ENCODE results near the gene BTBD9.

Gene BTBD9

DNA sequence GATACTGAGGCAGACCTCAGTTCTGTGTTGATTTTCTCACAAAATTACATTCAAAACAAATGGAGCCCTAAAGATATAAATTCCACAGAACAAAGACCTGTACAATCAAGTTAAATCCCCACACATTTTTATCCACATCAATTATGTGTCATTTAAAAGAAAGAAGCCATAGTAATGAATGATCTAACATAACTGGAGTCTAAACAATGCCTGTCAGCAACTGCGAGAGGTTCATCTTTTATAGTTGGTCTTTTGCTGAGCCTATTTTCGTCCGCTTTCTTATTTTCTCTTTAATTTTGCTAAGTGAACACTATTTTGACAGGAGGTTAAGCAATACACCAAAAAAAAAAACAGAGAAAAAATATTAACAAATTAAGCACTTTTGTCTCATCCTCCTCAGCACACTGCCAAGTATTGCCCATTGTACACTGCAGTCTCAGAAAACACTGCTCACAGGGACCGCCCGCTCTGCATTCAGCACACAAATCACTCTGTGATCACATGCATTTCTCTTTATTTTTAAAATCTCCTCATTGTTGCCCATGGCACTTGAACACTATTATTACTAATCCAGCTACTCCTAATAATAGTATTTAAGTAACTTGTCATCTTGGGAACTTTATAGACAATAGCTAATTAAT, 140.8 kb downstream of the BTBD9 start:
- DNase-seq (no peak), ATAC-seq (no peak)
- Mint-ChIP-seq H3K4me1 (peaks cover 17% of the 10 kb centered on the region), H3K27ac (peak overlapping the region in 1 of 2 donors; percentile 49), H3K9me3 (no peaks in the 10 kb centered on the region), H3K27me3 (no peaks in the 10 kb centered on the region), H3K4me3 (no peak overlapping the region)

DNA sequence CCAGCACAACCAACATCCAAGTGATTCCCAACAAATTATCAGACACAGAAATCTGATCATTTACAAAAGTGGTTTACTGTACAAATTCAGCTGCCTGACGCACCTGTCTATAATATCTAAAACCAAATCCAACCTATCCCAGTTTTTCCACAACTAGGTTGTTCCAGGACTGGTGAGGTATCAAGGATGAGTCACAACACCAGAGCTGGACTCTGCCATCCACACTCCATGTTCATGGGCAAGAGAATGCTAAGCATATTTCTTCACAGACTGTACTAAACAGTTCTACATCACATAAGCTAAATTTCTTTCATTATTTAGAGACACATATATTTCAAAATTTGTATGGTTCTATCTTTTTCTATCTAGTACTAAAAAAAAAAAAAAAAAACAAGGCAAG, 141.6 kb downstream of the BTBD9 start:
- no peaks in the 10 kb centered on the region for H3K9me3 Mint-ChIP-seq
- ATAC-seq, result no peak
- no peak overlapping the region for H3K4me3 Mint-ChIP-seq
- no peaks in the 10 kb centered on the region for H3K27me3 Mint-ChIP-seq
- H3K4me1 Mint-ChIP-seq, result peaks cover 17% of the 10 kb centered on the region
- no peak overlapping the region for H3K27ac Mint-ChIP-seq
- DNase-seq, result no peak

DNA sequence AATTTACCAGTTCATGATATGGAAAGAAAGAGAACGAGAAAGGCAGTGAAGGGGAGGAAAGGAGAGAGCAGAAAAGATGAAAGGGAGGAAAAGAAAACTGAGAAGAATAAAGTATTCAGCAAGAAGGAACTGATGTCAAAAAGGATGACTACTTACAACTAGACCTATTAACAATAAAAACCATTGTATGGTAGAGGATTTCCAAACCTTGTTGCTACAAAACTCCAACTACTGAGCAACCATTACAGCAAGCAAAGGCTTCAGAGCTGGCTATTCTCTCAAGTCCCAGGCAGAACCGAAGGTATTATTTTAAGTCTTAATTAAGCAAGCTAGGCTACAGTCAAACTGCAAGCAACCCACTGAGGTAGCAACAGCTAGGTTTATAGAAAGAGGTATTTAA, 142.2 kb downstream of the BTBD9 start:
- ATAC-seq, result no peak
- H3K4me3 Mint-ChIP-seq, result no peak overlapping the region
- H3K9me3 Mint-ChIP-seq, result no peaks in the 10 kb centered on the region
- H3K27me3 Mint-ChIP-seq, result no peaks in the 10 kb centered on the region
- peak overlapping the region in 1 of 2 donors; percentile 3 for H3K27ac Mint-ChIP-seq
- DNase-seq, result no peak
- peaks cover 17% of the 10 kb centered on the region for H3K4me1 Mint-ChIP-seq

DNA sequence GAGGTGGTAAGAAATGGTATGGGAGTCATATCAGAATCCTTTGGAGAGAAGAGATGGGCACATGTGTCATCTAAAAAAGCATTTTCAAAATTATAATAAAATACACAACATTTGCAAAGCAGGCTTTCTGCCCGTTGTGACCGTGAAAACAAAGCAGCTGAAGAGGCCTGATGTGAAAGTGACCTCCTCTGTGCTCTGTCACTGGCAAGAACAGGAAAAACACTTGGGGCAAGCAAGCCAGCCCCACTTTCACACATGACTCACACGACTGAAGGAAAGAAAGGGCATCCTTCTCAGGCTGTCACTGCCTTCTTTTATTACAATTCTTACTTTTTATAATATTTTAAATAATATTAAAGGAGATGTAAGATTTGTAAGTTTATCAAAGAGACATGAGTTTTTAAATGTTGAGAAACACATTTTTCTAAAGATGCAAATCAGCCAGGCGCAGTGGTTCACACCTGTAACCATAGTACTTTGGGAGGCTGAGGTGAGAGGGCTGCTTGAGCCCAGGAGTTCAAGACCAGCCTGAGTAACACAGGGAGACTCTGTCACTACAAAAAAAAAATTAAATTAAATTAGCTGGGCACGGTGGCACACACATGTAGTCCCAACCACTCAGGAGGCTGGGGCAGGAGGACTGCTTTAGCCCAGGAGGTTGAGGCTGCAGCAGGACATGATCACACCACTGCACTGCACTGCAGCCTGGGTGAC, 143.7 kb downstream of the BTBD9 start:
- no peaks in the 10 kb centered on the region for H3K9me3 Mint-ChIP-seq
- DNase-seq (no peak), ATAC-seq (peak; percentile 78)
- H3K4me3 Mint-ChIP-seq, result no peak overlapping the region
- peak overlapping the region in 1 of 2 donors; percentile 59 for H3K27ac Mint-ChIP-seq
- H3K27me3 Mint-ChIP-seq, result no peaks in the 10 kb centered on the region
- peaks cover 18% of the 10 kb centered on the region for H3K4me1 Mint-ChIP-seq

DNA sequence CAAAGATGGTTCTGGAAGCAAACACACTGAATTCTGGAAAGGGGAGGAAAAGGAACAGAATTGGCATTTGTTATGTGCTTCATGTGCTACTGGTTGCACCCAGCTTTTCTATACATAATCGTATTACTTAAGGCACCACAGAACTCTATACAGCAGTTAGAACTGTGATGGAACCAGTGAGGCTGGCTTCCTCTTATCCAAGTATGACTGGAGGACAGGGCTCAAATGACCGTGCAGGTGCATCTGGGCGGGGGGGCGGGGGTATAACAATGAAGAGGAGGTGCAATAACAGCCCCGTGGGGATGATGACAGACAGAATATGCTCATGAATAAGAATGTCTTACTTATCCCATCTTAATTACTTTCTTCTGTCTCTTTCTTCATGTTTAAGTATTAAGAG, 144.2 kb downstream of the BTBD9 start:
- DNase-seq, result no peak
- H3K4me1 Mint-ChIP-seq, result peaks cover 23% of the 10 kb centered on the region
- H3K27me3 Mint-ChIP-seq, result no peaks in the 10 kb centered on the region
- ATAC-seq, result peak; percentile 74
- H3K4me3 Mint-ChIP-seq, result no peak overlapping the region
- H3K27ac Mint-ChIP-seq, result no peak overlapping the region
- H3K9me3 Mint-ChIP-seq, result no peaks in the 10 kb centered on the region

DNA sequence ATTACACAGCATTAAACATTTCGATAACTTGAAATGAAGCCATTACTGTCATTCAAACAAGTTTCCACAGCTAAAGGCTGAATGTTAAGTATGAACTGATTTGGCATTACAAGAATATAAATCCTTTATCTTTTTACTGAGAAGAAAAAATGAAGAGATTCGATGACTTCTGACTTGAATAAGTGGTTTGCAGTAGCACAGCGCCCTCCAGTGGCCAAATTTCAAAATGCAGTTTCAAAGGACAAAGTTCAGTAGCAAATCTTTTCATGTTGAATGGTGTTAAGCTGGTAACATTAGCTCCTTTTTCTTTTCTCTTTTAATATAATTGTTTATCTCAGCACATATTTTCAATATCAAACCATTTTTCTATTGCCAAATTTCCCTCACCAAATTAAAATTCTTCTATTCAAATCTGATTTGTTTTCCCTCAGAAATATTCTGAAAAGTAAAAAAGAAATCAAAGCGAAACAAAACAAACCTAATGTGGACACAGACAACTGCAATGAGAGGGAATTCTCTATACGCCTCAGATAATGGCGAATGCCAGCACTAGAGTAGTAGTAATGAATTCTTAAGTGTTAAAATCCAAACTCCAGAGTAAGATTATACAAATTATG, 145.7 kb downstream of the BTBD9 start:
- H3K4me3 Mint-ChIP-seq, result no peak overlapping the region
- peaks cover 27% of the 10 kb centered on the region for H3K4me1 Mint-ChIP-seq
- no peak overlapping the region for H3K27ac Mint-ChIP-seq
- H3K27me3 Mint-ChIP-seq, result no peaks in the 10 kb centered on the region
- H3K9me3 Mint-ChIP-seq, result no peaks in the 10 kb centered on the region
- peak; percentile 69 to 71 for DNase-seq
- ATAC-seq, result no peak

DNA sequence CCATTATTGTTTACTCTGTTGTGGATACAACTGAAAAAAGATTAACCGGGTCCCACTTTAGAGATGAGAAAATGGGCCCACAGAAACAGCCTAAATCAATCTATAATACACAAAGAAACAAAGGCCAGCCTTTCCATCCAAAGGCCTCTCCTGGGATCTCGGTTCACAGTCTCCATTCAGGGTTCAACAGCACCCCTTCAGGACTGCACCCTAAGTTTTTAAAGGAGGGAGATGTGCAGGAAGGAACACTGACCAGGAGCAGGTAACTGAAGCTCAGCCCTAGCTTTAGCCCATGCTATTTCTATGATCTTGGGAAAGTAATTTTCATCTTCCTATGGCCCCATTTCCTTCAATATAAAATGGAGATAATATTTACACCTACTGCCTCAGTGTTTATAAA, 147.7 kb downstream of the BTBD9 start:
- H3K9me3 Mint-ChIP-seq, result no peaks in the 10 kb centered on the region
- DNase-seq (no peak), ATAC-seq (no peak)
- H3K27ac Mint-ChIP-seq, result no peak overlapping the region
- no peak overlapping the region for H3K4me3 Mint-ChIP-seq
- peaks cover 27% of the 10 kb centered on the region for H3K4me1 Mint-ChIP-seq
- no peaks in the 10 kb centered on the region for H3K27me3 Mint-ChIP-seq

DNA sequence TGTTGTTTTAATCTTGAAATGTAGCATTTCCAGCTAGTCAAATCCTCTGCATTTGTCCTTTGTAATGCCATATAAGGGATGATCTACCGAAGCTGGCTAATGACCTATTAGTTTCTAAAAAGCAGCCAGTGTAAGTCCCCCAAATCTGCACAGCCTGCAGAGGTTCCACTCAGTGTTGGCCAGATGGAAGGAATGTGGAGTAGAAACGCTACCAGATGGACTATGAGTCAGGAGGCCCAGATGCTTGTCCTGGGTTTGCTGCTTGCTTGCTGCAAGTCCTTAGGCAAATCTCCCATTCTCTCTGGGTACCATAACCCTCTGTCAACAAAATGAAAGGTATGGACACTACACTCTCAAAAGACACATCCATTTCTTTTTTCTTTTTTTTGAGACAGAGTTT, 149.8 kb downstream of the BTBD9 start:
- Mint-ChIP-seq H3K4me1 (peaks cover 9% of the 10 kb centered on the region), H3K27ac (no peak overlapping the region), H3K27me3 (no peaks in the 10 kb centered on the region), H3K4me3 (no peak overlapping the region), H3K9me3 (no peaks in the 10 kb centered on the region)
- ATAC-seq, result no peak
- no peak for DNase-seq

DNA sequence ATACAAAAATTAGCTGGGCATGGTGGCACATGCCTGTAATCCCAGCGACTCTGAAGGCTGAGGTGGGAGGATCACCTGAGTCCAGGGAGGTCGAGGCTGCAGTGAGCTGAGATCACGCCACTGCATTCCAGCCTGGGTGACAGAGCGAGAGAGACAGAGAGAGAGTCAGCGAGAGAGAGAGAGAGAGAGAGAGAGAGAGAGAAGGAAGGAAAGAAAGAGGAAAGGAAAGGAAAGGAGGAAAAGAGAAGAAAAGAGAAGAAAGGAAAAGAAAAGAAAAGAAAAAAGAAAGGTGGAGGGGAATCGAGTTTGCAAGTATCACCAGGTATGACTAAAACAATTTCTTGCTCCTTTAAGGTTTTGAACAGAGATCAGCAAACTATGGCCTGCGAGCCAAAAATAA, 152.3 kb downstream of the BTBD9 start:
- H3K9me3 Mint-ChIP-seq, result no peaks in the 10 kb centered on the region
- no peak for ATAC-seq

DNA sequence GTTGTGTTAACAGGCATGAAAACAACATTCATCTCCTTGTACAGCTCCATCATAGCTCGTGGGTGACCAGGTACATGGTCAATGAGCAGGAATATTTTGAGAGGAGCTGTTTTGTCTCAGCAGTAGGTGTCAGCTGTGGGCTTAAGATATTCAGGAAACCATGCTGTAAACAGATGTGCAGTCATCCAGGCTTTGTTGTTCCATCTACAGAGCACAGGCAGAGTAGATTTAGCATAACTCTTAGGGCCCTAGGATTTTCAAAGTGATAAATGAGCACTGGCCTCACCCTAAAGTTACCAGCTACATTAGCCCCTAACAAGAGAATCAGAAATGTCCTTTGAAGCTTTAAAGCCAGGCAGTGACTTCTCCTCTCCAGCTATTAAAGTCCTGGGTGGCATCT, 154.2 kb downstream of the BTBD9 start:
- no peak for DNase-seq
- H3K27me3 Mint-ChIP-seq, result no peaks in the 10 kb centered on the region
- H3K4me1 Mint-ChIP-seq, result peaks cover 3% of the 10 kb centered on the region
- no peak for ATAC-seq
- no peak overlapping the region for H3K27ac Mint-ChIP-seq
- H3K9me3 Mint-ChIP-seq, result no peaks in the 10 kb centered on the region
- H3K4me3 Mint-ChIP-seq, result no peak overlapping the region

More for the DNA sequence above, 152.3 kb downstream of the BTBD9 start:
- DNase-seq, result no peak
- Mint-ChIP-seq H3K4me3 (no peak overlapping the region), H3K27me3 (no peaks in the 10 kb centered on the region), H3K27ac (no peak overlapping the region), H3K4me1 (peaks cover 9% of the 10 kb centered on the region)

DNA sequence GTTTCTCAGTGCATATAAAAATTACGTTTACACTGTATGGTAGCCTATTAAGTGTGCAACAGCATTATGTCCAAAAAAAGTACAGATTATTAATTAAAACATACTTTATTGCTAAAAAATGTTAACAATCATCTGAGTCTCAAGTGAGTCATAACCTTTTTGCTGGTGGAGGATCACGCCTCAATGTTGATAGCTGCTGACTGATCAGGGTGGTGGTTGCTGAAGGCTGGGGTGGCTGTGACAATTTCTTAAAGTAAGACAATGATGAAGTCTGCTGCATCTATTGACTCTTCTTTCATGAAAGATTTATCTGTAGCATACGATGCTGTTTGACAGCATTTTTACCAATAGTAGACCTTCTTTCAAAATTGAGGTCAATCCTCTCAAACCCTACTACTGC, 155.1 kb downstream of the BTBD9 start:
- H3K4me3 Mint-ChIP-seq, result no peak overlapping the region
- DNase-seq (no peak), ATAC-seq (no peak)
- H3K4me1 Mint-ChIP-seq, result no peaks in the 10 kb centered on the region
- H3K27me3 Mint-ChIP-seq, result no peaks in the 10 kb centered on the region
- H3K27ac Mint-ChIP-seq, result no peak overlapping the region
- H3K9me3 Mint-ChIP-seq, result no peaks in the 10 kb centered on the region

DNA sequence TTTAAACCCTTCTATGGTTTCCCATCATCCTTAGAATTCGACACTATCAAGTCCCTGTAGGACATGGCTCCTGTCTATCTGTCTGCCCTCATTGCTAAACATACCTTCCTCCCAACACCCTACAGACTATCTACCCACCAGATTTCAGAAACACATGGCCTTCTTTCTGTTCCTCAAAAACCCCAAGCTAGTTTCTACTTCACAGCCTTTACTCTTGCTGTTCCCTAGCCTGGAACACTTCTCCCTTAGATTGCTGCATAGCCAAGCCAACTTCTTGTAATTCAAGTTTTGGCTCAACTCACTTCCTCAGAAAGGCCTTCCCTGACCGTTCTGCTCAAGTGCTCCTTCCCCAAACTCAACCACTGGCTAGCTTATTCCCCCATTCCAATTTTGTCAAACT, 156.2 kb downstream of the BTBD9 start:
- H3K27me3 Mint-ChIP-seq, result no peaks in the 10 kb centered on the region
- H3K9me3 Mint-ChIP-seq, result no peaks in the 10 kb centered on the region
- no peaks in the 10 kb centered on the region for H3K4me1 Mint-ChIP-seq
- H3K27ac Mint-ChIP-seq, result no peak overlapping the region
- ATAC-seq (no peak), DNase-seq (no peak)
- H3K4me3 Mint-ChIP-seq, result no peak overlapping the region

DNA sequence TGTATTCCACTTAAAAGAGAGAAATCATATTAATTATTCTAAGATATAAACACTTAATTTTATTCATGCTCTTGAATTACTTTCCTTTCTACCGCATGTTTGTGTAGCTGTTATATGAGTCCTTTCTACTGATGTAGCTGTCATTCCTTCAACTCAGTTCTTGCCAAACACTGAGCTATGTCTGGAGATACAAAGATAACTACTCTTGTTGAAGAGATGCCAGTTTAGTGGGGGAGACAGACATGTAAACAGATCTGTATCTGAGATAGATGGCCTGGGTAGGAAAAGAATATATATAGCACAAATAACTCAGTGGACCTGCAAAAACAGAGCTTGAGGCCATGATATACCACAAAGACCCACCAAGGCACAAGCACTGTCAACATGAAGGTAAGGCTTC, 157.3 kb downstream of the BTBD9 start:
- ATAC-seq (no peak), DNase-seq (no peak)
- no peak overlapping the region for H3K4me3 Mint-ChIP-seq
- H3K27ac Mint-ChIP-seq, result no peak overlapping the region
- no peaks in the 10 kb centered on the region for H3K9me3 Mint-ChIP-seq
- H3K27me3 Mint-ChIP-seq, result no peaks in the 10 kb centered on the region
- no peaks in the 10 kb centered on the region for H3K4me1 Mint-ChIP-seq

DNA sequence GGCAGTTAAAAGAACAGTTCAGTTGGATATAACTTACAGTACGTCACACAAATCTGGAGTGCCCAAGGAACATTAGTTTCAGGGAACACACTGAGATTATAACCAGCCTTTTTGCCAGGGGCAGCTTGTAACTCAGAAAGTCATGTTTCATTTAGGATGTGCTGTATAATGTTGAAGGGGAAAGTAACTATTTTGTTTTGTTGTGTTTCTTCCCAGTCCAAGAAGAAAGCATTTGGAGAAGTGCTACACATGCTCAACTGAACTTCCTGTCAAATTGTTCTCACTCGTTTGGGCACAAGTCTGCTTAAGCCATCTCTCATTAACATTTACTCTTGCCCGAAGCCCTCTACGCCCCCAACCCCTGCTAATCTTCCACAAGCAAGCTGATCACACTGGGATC, 157.9 kb downstream of the BTBD9 start:
- no peaks in the 10 kb centered on the region for H3K27me3 Mint-ChIP-seq

DNA sequence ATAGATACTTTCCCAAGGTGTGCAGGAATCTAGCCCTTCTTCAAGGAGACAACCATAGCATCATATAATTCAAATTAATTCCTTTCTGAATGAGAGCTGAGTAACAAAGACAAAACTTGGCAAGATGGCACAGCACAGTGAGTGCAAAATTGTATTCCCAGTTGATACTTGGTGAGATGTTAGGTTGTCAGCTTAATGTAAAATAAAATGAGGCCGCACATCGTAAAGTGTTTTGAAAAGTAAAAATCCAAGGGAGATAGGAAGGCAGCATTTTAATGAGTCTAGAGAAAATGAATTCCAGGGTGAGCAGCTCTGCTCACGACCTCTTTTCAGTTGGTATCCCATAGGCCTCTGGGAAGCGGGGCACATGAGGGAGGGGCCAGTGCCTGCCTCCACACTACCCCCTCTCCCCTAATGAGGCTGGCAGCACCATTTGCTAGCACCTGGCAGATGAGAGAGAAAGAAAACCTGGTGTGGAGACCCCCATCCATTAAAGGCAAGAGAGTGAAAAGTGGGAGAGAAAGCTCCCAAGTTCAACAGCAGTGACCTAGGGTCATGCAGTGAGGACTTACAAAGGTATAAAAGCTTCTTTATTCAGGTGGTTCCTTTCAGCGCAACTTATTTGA, 158.4 kb downstream of the BTBD9 start:
- ATAC-seq (no peak), DNase-seq (no peak)
- H3K4me1 Mint-ChIP-seq, result no peaks in the 10 kb centered on the region
- no peaks in the 10 kb centered on the region for H3K9me3 Mint-ChIP-seq
- H3K27me3 Mint-ChIP-seq, result no peaks in the 10 kb centered on the region
- no peak overlapping the region for H3K27ac Mint-ChIP-seq
- H3K4me3 Mint-ChIP-seq, result no peak overlapping the region

More for the DNA sequence above, 157.9 kb downstream of the BTBD9 start:
- Mint-ChIP-seq H3K4me1 (no peaks in the 10 kb centered on the region), H3K9me3 (no peaks in the 10 kb centered on the region), H3K4me3 (no peak overlapping the region), H3K27ac (no peak overlapping the region)
- DNase-seq (no peak), ATAC-seq (no peak)

DNA sequence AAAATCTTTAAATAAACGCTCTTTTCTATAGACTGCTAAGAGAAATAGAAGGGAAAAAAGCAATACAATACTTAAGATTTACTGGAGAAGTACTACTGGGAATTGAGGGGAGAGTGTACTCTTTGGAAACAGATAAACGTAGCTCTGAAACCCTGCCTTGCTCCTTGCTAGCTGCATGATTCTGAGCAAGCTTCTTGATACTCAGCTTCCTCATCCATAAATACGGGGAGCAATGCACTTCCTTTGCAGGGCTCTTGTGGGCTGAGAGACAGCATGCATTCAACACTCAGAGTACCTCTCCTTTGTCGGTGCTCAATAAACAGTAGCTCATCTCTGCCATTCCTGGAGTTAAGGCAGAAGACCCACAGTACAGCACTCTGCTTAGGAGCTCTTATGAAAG, 159.7 kb downstream of the BTBD9 start:
- no peaks in the 10 kb centered on the region for H3K27me3 Mint-ChIP-seq
- H3K9me3 Mint-ChIP-seq, result no peaks in the 10 kb centered on the region
- H3K4me1 Mint-ChIP-seq, result no peaks in the 10 kb centered on the region
- DNase-seq, result no peak
- H3K4me3 Mint-ChIP-seq, result no peak overlapping the region
- ATAC-seq, result no peak
- no peak overlapping the region for H3K27ac Mint-ChIP-seq
